Prostate gland (tissue), 2 donors: Measurements from ENCODE around the gene IGF1R. TPM values are rescaled to one million over a fixed set of nuclear protein-coding genes. Genes with fewer than 3 reads are reported as not detected.

Source experiments
- DNase-seq: peaks from one replicate; pipeline ENCODE4 v3.0.0-alpha.2; 2019; ENCODE audit warnings: low spot score
- H3K27ac ChIP-seq, 2 donors: fragments of 200-600 bp; sonication (generic); 2 replicates each; pipeline ENCODE4 v1.5.1; 2017 to 2019
- H3K27me3 ChIP-seq: fragments of 200-600 bp; sonication (generic); replicated peaks from 2 replicates; pipeline ENCODE4 v1.5.1; 2019; ENCODE audit not compliant: insufficient read depth
- H3K36me3 ChIP-seq, 2 donors: fragments of 200-600 bp; sonication (generic); 1 replicate in 1 of 2; 2 replicates in 1 of 2; pipeline versions ENCODE4 v1.5.1 to v1.8.1; 2017 to 2019
- H3K4me1 ChIP-seq: fragments of 200-600 bp; sonication (generic); replicated peaks from 2 replicates; pipeline ENCODE4 v1.5.1; 2019
- H3K4me3 ChIP-seq, 2 donors: fragments of 200-600 bp; sonication (generic); 2 replicates each; pipeline ENCODE4 v1.5.1; 2017 to 2019
- H3K9me3 ChIP-seq: fragments of 200-600 bp; sonication (generic); 2 replicates; pipeline ENCODE4 v1.5.1; 2017
- POLR2A ChIP-seq: fragments of 450-650 bp; IDR thresholded peaks from one replicate; pipeline ENCODE4 v1.6.1; 2016; ENCODE audit warnings: antibody characterized with exemption, mild to moderate bottlenecking
- POLR2AphosphoS5 ChIP-seq: sonication (generic); formaldehyde crosslinking; IDR thresholded peaks from one replicate; pipeline ENCODE4 v1.6.1; 2017; ENCODE audit warnings: antibody characterized with exemption
- WGBS: methylation state at CpG from one replicate; pipeline ENCODE4 v1.1.5; 2018; 5-methylcytosine and 5-hydroxymethylcytosine counted together
- intact Hi-C: fragments of 100-400 bp; cut with DNase I; formaldehyde crosslinking; loops from one replicate; pipeline ENCODE4 v1.14.2; 2022
- total RNA-seq, 2 donors: library from RNA; depleted of rRNA; stranded (reverse); fragments of >200 nt; gene quantifications; one replicate each; pipeline ENCODE4 v1.1.0, GENCODE V29; 2016
- TF ChIP-seq, protein P1 (sequence below), 4 experiments: fragments of 200-600 bp in 2 of 4; fragments of 450-650 bp in 2 of 4; sonication (generic) in 2 of 4; IDR thresholded peaks; 1 replicate in 3 of 4; 2 replicates in 1 of 4; pipeline ENCODE4 v1.5.1; 2016 to 2019; ENCODE audit warnings: antibody characterized with exemption in 4 of 4, mild to moderate bottlenecking in 2 of 4, moderate library complexity in 2 of 4

Gene IGF1R
- total RNA-seq, 2 donors from 2014 or later: 190 to 216 TPM

GRCh38 chr15:98859149-98859548, 210.8 kb downstream of the IGF1R start:
- Histone ChIP-seq H3K27ac (peak overlapping the region in 1 of 2 donors; percentile 91), H3K4me1 (peaks cover 27% of the 10 kb centered on the region), H3K27me3 (no peaks in the 10 kb centered on the region), H3K9me3 (no peaks in the 10 kb centered on the region), H3K4me3 (no peak overlapping the region), H3K36me3 (no peaks in the 10 kb centered on the region)
- intact Hi-C loops: no loop called here
- 68% methylated on average over 6 of the region's 6 CpGs for WGBS
- TF ChIP-seq POLR2A (no peak), POLR2AphosphoS5 (no peak)
- TF ChIP-seq, protein P1, sequence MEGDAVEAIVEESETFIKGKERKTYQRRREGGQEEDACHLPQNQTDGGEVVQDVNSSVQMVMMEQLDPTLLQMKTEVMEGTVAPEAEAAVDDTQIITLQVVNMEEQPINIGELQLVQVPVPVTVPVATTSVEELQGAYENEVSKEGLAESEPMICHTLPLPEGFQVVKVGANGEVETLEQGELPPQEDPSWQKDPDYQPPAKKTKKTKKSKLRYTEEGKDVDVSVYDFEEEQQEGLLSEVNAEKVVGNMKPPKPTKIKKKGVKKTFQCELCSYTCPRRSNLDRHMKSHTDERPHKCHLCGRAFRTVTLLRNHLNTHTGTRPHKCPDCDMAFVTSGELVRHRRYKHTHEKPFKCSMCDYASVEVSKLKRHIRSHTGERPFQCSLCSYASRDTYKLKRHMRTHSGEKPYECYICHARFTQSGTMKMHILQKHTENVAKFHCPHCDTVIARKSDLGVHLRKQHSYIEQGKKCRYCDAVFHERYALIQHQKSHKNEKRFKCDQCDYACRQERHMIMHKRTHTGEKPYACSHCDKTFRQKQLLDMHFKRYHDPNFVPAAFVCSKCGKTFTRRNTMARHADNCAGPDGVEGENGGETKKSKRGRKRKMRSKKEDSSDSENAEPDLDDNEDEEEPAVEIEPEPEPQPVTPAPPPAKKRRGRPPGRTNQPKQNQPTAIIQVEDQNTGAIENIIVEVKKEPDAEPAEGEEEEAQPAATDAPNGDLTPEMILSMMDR (IDR thresholded peaks at IDR 0.05): no peak
- DNase-seq: no peak

DNA sequence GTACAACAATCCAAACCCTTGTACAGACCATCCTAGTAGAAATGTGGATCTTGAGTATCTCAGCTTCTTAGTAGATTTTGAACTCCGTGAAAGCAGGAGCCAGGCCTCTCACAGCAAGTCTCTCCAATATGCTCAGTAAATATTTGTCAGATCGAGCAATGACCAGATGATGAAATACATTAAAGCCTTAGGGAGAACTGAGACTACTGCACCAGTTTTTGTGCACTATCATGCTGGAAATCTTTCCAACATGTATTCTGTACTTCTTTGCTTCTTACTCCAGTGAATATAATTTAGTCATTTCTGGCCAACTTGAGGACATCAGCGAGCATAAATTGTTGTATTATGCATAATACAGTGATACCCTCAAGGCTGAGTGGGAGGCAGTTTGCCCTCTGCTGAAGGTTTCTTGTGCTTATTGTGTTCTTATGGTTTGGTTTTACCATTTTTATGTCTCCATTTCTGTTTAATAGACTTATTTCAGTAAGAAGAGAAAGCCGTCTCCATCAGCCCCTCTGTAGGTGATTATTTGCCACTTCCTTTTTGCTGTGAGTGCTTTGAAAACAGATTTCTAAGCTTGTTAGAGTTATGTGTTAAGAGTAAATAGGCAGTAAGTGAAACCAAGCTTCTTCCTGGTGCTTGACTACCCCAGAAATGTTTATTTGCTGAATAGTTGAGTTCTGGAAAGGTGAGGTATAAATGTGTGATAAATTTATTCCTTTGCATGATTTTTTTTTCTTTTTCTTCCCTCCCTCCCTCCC, 212.1 kb downstream of the IGF1R start:
- Histone ChIP-seq H3K4me3 (no peak overlapping the region), H3K9me3 (no peaks in the 10 kb centered on the region), H3K27ac (peak overlapping the region in 1 of 2 donors; percentile 27), H3K4me1 (peaks cover 25% of the 10 kb centered on the region), H3K36me3 (no peaks in the 10 kb centered on the region), H3K27me3 (no peaks in the 10 kb centered on the region)
- intact Hi-C loops: no loop called here
- no peak for DNase-seq
- TF ChIP-seq POLR2AphosphoS5: peak; percentile 26
- no peak for TF ChIP-seq POLR2A
- 40% methylated on average over 4 of the region's 4 CpGs for WGBS

DNA sequence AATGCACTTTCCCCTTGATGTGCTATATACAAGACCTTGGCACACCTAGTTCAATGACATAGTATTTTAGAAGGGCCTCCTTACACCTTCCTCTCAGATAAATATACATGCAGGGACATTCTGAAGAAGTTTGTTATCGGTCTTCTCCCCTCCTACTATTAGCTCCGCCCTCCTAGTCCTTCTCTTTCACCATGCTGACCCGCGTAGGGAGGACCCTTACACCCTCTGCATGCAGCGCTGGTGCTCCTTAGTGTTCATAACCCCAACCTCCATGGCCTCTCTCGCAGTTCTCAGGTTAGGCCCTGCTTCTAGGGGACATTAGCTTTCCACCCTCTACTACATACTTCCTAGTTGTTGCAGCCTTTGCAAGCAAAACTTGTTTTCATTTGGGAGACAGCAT, 212.8 kb downstream of the IGF1R start:
- Histone ChIP-seq H3K27me3 (no peaks in the 10 kb centered on the region), H3K4me1 (peaks cover 18% of the 10 kb centered on the region), H3K4me3 (no peak overlapping the region), H3K27ac (peak overlapping the region in 1 of 2 donors; percentile 27), H3K9me3 (no peaks in the 10 kb centered on the region), H3K36me3 (no peaks in the 10 kb centered on the region)
- WGBS: 88% methylated on average over 6 of the region's 6 CpGs
- intact Hi-C loops: no loop called here
- TF ChIP-seq, protein P1 (IDR thresholded peaks at IDR 0.05): no peak
- TF ChIP-seq POLR2A (no peak), POLR2AphosphoS5 (no peak)
- no peak for DNase-seq

DNA sequence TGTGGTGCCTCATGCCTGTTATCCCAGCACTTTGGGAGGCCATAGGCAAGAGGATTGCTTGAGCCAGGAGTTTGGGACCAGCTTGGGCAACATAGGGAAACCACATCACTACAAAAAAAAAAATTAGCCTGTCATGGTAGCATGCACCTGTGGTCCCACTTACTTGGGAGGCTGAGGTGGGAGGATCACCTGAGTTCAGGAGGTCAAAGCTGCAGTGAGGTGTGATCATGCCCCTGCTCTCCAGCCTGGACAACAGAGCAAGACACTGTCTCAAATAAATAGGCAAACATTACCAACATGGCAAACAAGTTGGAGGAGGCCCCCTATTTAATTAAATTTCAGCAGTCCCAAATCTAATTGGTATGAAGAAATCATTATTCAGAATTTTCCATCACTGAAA, 215.6 kb downstream of the IGF1R start:
- no peak overlapping the region for H3K4me3 ChIP-seq
- DNase-seq: no peak
- TF ChIP-seq POLR2AphosphoS5 (no peak), POLR2A (no peak)
- TF ChIP-seq, protein P1 (IDR thresholded peaks at IDR 0.05): no peak
- no peaks in the 10 kb centered on the region for H3K27me3 ChIP-seq
- H3K9me3 ChIP-seq: no peaks in the 10 kb centered on the region
- H3K36me3 ChIP-seq: no peaks in the 10 kb centered on the region
- no peak overlapping the region for H3K27ac ChIP-seq
- intact Hi-C loops: no loop called here
- H3K4me1 ChIP-seq: peaks cover 4% of the 10 kb centered on the region

- H3K4me3 ChIP-seq: peak overlapping the region; percentile 24 to 31
- no peaks in the 10 kb centered on the region for H3K9me3 ChIP-seq
- intact Hi-C loops: no loop called here
- DNase-seq: peak; percentile 71
- H3K4me1 ChIP-seq: no peaks in the 10 kb centered on the region
- peak overlapping the region; percentile 60 to 65 for H3K27ac ChIP-seq
- 55% methylated on average over 50 of the region's 50 CpGs for WGBS
- H3K36me3 ChIP-seq: no peaks in the 10 kb centered on the region
- TF ChIP-seq, protein P1 (IDR thresholded peaks at IDR 0.05): no peak
- TF ChIP-seq POLR2AphosphoS5 (peak; percentile 59), POLR2A (peak; percentile 34)
- no peaks in the 10 kb centered on the region for H3K27me3 ChIP-seq
Observed at GRCh38 chr15:98865397-98866339, 217.3 kb downstream of the IGF1R start.
